Measurements from ENCODE around the gene TEDC1. TPM values are rescaled to one million over a fixed set of nuclear protein-coding genes. Genes with fewer than 3 reads are reported as not detected.

Gene TEDC1
- polyA plus RNA-seq, 2 donors, result 11.8 to 17.6 TPM

DNA sequence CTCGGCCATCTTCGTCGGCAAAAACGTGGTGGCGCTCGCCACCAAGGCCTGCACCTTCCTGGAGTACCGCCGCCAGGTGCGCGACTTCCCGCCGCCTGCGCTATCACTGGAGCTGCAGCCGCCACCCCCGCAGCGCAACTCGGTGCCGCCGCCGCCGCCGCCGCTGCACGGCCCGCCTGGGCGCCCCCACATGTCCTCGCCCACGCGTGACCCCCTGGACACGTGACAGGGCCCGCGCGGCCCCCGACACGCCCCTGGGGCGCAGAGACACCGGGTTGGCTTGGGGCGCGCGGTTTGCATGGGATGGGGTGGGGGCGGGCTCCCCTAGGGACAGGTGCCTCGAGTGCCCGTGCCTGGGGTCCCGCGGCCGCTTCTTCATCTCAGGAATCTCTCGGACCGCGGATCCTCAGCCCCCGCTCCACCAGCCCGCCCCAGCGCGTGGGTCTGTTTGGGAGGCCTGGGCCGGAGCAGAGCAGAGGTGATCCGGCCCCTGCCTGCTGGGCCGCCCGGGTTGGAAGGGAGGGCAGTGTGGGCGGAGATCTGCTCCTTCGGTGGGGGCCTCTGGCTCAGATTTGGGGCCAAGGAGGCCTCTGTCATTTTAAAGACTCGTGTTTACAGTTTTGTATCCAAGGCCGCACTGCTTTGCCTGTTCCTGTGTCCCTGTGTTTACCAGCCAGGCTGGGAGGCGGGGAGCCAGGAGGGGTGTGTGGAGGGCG is 38.7 kb downstream of the TEDC1 start:
- peaks cover 8 to 19% of the 10 kb centered on the region in 2 donors for H3K4me1 ChIP-seq (ENCODE audit: control insufficient read depth in 2 of 2, insufficient read depth in 2 of 2, low read length in 1 of 2)
- H3K27me3 ChIP-seq (ENCODE audit: control insufficient read depth in 1 of 2, insufficient read depth in 2 of 2, low read length in 2 of 2), result peaks cover 0 to 3% of the 10 kb centered on the region in 2 donors
- no peak overlapping the region for H3K27ac ChIP-seq (ENCODE audit: low read depth in 2 of 2, low read length in 1 of 2)
- no peaks in the 10 kb centered on the region for H3K36me3 ChIP-seq (ENCODE audit: control insufficient read depth in 2 of 2, insufficient read depth in 2 of 2, low read length in 1 of 2)
- H3K4me3 ChIP-seq (ENCODE audit: low read depth in 1 of 2, low read length in 2 of 2), result peak overlapping the region in 1 of 2 donors; percentile 54
- peaks cover 0 to 7% of the 10 kb centered on the region in 2 donors for H3K9me3 ChIP-seq (ENCODE audit: control insufficient read depth in 2 of 2, insufficient read depth in 1 of 2, low read depth in 1 of 2, low read length in 1 of 2)
- WGBS, 2 donors, result 47 to 53% methylated on average over 55 to 63 of the region's 63 CpGs

GRCh38 chr14:105530285-105531087 is 39.4 kb downstream of the TEDC1 start:
- H3K4me3 ChIP-seq (ENCODE audit: low read depth in 1 of 2, low read length in 2 of 2), result no peak overlapping the region
- WGBS, 2 donors, result 76 to 81% methylated on average over 19 of the region's 19 CpGs

DNA sequence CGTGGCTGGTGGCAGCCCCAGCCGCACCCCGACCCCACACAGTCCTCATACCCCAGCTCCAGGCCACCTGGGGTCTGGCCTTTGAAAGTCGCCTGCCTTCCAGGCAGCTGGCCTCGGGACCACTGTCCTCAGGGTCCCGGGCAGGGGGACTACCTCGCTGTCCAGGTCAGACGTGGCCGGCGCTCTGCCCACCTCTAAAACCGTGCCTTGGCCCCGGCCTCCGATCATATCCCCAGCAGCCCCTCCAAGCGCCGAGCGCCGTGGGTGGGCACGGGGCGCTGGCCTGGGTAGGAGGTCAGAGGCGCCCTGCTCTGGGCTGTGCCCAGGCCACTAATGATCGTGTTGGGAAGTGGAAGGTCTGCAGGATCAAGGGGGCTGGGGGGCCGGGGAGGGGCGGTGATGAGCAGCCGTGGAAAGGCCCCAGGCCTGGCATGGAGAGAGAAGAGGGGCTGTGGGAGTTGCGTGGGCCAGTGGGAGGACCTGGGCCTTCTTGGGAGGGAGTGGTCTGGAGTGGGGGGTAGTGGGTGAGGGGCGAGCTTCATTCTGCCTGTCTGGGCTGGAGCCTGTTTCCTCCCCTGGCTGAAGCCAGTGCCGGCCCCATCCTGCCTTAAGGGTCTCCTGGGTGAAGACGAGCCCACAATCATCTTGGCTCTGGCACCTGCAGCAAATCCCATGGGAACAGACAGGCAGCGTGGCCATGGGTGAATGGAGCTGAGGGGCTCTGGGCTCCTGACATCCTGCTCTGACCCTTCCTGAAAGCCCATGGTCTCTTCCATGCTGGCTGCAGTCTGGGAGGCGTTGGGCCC is 40.2 kb downstream of the TEDC1 start:
- Histone ChIP-seq H3K4me1 (ENCODE audit: control insufficient read depth in 2 of 2, insufficient read depth in 2 of 2, low read length in 1 of 2) (peaks cover 8 to 19% of the 10 kb centered on the region in 2 donors), H3K27me3 (ENCODE audit: control insufficient read depth in 1 of 2, insufficient read depth in 2 of 2, low read length in 2 of 2) (peaks cover 0 to 3% of the 10 kb centered on the region in 2 donors)
- 92 to 93% methylated on average over 29 to 30 of the region's 30 CpGs for WGBS, 2 donors

More at GRCh38 chr14:105530285-105531087, 39.4 kb downstream of the TEDC1 start:
- Histone ChIP-seq H3K27me3 (ENCODE audit: control insufficient read depth in 1 of 2, insufficient read depth in 2 of 2, low read length in 2 of 2) (peaks cover 0 to 3% of the 10 kb centered on the region in 2 donors), H3K36me3 (ENCODE audit: control insufficient read depth in 2 of 2, insufficient read depth in 2 of 2, low read length in 1 of 2) (no peaks in the 10 kb centered on the region), H3K27ac (ENCODE audit: low read depth in 2 of 2, low read length in 1 of 2) (no peak overlapping the region), H3K4me1 (ENCODE audit: control insufficient read depth in 2 of 2, insufficient read depth in 2 of 2, low read length in 1 of 2) (peaks cover 8 to 19% of the 10 kb centered on the region in 2 donors), H3K9me3 (ENCODE audit: control insufficient read depth in 2 of 2, insufficient read depth in 1 of 2, low read depth in 1 of 2, low read length in 1 of 2) (peaks cover 0 to 7% of the 10 kb centered on the region in 2 donors)

GRCh38 chr14:105531894-105532623 is 41.0 kb downstream of the TEDC1 start:
- H3K27ac ChIP-seq (ENCODE audit: low read depth in 2 of 2, low read length in 1 of 2), result no peak overlapping the region
- peaks cover 0 to 7% of the 10 kb centered on the region in 2 donors for H3K9me3 ChIP-seq (ENCODE audit: control insufficient read depth in 2 of 2, insufficient read depth in 1 of 2, low read depth in 1 of 2, low read length in 1 of 2)
- no peaks in the 10 kb centered on the region for H3K36me3 ChIP-seq (ENCODE audit: control insufficient read depth in 2 of 2, insufficient read depth in 2 of 2, low read length in 1 of 2)
- WGBS, 2 donors, result 85 to 92% methylated on average over 19 of the region's 19 CpGs
- H3K4me3 ChIP-seq (ENCODE audit: low read depth in 1 of 2, low read length in 2 of 2), result no peak overlapping the region
- peaks cover 0 to 3% of the 10 kb centered on the region in 2 donors for H3K27me3 ChIP-seq (ENCODE audit: control insufficient read depth in 1 of 2, insufficient read depth in 2 of 2, low read length in 2 of 2)
- peaks cover 8 to 18% of the 10 kb centered on the region in 2 donors for H3K4me1 ChIP-seq (ENCODE audit: control insufficient read depth in 2 of 2, insufficient read depth in 2 of 2, low read length in 1 of 2)

More for the DNA sequence above, 40.2 kb downstream of the TEDC1 start:
- peaks cover 0 to 7% of the 10 kb centered on the region in 2 donors for H3K9me3 ChIP-seq (ENCODE audit: control insufficient read depth in 2 of 2, insufficient read depth in 1 of 2, low read depth in 1 of 2, low read length in 1 of 2)
- no peak overlapping the region for H3K4me3 ChIP-seq (ENCODE audit: low read depth in 1 of 2, low read length in 2 of 2)
- H3K27ac ChIP-seq (ENCODE audit: low read depth in 2 of 2, low read length in 1 of 2), result no peak overlapping the region
- H3K36me3 ChIP-seq (ENCODE audit: control insufficient read depth in 2 of 2, insufficient read depth in 2 of 2, low read length in 1 of 2), result no peaks in the 10 kb centered on the region

DNA sequence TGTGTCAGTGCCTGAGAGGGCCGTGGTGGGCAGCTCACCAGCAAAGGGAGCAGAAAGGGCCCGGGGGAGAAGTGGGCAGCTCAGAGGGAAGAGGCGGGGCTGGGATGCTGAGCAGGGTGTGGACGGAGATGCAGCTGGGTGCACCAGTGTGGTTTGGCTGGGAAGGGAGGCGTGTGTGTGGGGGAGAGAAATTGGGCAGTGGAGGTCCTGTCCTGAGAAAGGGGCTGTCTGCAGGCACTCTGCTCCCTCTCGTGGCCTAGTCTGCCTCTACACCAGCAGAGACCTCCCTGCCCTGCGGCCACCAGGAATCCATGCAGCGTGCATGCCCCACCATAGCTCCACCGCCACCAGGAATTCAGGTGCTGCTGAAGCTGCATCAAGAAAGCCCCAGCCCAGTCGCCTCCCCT is 41.7 kb downstream of the TEDC1 start:
- 56 to 64% methylated on average over 10 of the region's 10 CpGs for WGBS, 2 donors
- Histone ChIP-seq H3K27me3 (ENCODE audit: control insufficient read depth in 1 of 2, insufficient read depth in 2 of 2, low read length in 2 of 2) (peaks cover 0 to 2% of the 10 kb centered on the region in 2 donors), H3K4me1 (ENCODE audit: control insufficient read depth in 2 of 2, insufficient read depth in 2 of 2, low read length in 1 of 2) (peaks cover 4 to 11% of the 10 kb centered on the region in 2 donors), H3K9me3 (ENCODE audit: control insufficient read depth in 2 of 2, insufficient read depth in 1 of 2, low read depth in 1 of 2, low read length in 1 of 2) (peaks cover 0 to 7% of the 10 kb centered on the region in 2 donors), H3K27ac (ENCODE audit: low read depth in 2 of 2, low read length in 1 of 2) (no peak overlapping the region), H3K36me3 (ENCODE audit: control insufficient read depth in 2 of 2, insufficient read depth in 2 of 2, low read length in 1 of 2) (no peaks in the 10 kb centered on the region), H3K4me3 (ENCODE audit: low read depth in 1 of 2, low read length in 2 of 2) (no peak overlapping the region)

DNA sequence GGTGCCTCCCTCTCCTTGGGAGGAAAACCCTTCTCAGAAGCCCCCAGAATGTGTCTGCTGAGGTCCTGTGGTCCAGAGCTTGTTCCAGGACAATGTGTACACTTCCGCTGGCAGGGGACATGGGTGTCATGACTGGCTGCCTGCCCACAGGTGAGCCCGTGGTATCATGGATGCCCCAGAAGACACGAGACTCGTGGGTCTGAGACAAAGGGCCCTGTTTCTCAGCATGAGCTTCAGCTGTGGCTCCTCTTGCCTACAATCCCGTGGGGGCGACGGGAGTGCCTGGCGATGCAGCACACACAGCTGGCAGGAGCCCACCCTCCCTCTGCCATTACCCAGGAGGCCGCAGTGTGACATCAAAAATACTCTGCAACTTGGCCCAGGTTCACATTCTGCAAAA is 42.3 kb downstream of the TEDC1 start:
- no peak overlapping the region for H3K4me3 ChIP-seq (ENCODE audit: low read depth in 1 of 2, low read length in 2 of 2)
- 84 to 85% methylated on average over 9 of the region's 9 CpGs for WGBS, 2 donors
- H3K27me3 ChIP-seq (ENCODE audit: control insufficient read depth in 1 of 2, insufficient read depth in 2 of 2, low read length in 2 of 2), result no peaks in the 10 kb centered on the region
- no peak overlapping the region for H3K27ac ChIP-seq (ENCODE audit: low read depth in 2 of 2, low read length in 1 of 2)
- peaks cover 0 to 7% of the 10 kb centered on the region in 2 donors for H3K9me3 ChIP-seq (ENCODE audit: control insufficient read depth in 2 of 2, insufficient read depth in 1 of 2, low read depth in 1 of 2, low read length in 1 of 2)
- peaks cover 4 to 9% of the 10 kb centered on the region in 2 donors for H3K4me1 ChIP-seq (ENCODE audit: control insufficient read depth in 2 of 2, insufficient read depth in 2 of 2, low read length in 1 of 2)
- no peaks in the 10 kb centered on the region for H3K36me3 ChIP-seq (ENCODE audit: control insufficient read depth in 2 of 2, insufficient read depth in 2 of 2, low read length in 1 of 2)

- WGBS, 2 donors, result 71% methylated on average over 21 of the region's 21 CpGs
- Histone ChIP-seq H3K36me3 (ENCODE audit: control insufficient read depth in 2 of 2, insufficient read depth in 2 of 2, low read length in 1 of 2) (no peaks in the 10 kb centered on the region), H3K9me3 (ENCODE audit: control insufficient read depth in 2 of 2, insufficient read depth in 1 of 2, low read depth in 1 of 2, low read length in 1 of 2) (peaks cover 0 to 5% of the 10 kb centered on the region in 2 donors), H3K27ac (ENCODE audit: low read depth in 2 of 2, low read length in 1 of 2) (no peak overlapping the region), H3K4me1 (ENCODE audit: control insufficient read depth in 2 of 2, insufficient read depth in 2 of 2, low read length in 1 of 2) (peaks cover 4 to 7% of the 10 kb centered on the region in 2 donors), H3K27me3 (ENCODE audit: control insufficient read depth in 1 of 2, insufficient read depth in 2 of 2, low read length in 2 of 2) (no peaks in the 10 kb centered on the region), H3K4me3 (ENCODE audit: low read depth in 1 of 2, low read length in 2 of 2) (no peak overlapping the region)
These were observed 42.9 kb downstream of the TEDC1 start for GRCh38 chr14:105533811-105534498.

GRCh38 chr14:105534586-105534985 is 43.5 kb downstream of the TEDC1 start:
- Histone ChIP-seq H3K36me3 (ENCODE audit: control insufficient read depth in 2 of 2, insufficient read depth in 2 of 2, low read length in 1 of 2) (no peaks in the 10 kb centered on the region), H3K27ac (ENCODE audit: low read depth in 2 of 2, low read length in 1 of 2) (no peak overlapping the region), H3K4me1 (ENCODE audit: control insufficient read depth in 2 of 2, insufficient read depth in 2 of 2, low read length in 1 of 2) (peaks cover 2 to 3% of the 10 kb centered on the region in 2 donors), H3K9me3 (ENCODE audit: control insufficient read depth in 2 of 2, insufficient read depth in 1 of 2, low read depth in 1 of 2, low read length in 1 of 2) (no peaks in the 10 kb centered on the region), H3K27me3 (ENCODE audit: control insufficient read depth in 1 of 2, insufficient read depth in 2 of 2, low read length in 2 of 2) (no peaks in the 10 kb centered on the region), H3K4me3 (ENCODE audit: low read depth in 1 of 2, low read length in 2 of 2) (no peak overlapping the region)
- 65 to 66% methylated on average over 13 of the region's 13 CpGs for WGBS, 2 donors

Data from esophagus (tissue), 2 donors.